ENCODE results near the gene SSBP3.

Gene SSBP3

GRCh38 chr1:54199151-54199764, 206.9 kb downstream of the SSBP3 start:
- Histone ChIP-seq H3K4me3 (ENCODE audit: low read length in 2 of 2) (peak overlapping the region; percentile 82 to 98), H3K4me1 (ENCODE audit: control insufficient read depth, insufficient read depth, low read length) (peaks cover 25% of the 10 kb centered on the region), H3K27ac (ENCODE audit: low read length) (no peak overlapping the region), H3K27me3 (ENCODE audit: control insufficient read depth in 1 of 2, insufficient read depth in 2 of 2, low read length in 2 of 2) (no peaks in the 10 kb centered on the region), H3K36me3 (ENCODE audit: control insufficient read depth in 2 of 2, insufficient read depth in 2 of 2, low read length in 2 of 2) (peaks cover 0 to 11% of the 10 kb centered on the region in 2 donors), H3K9me3 (ENCODE audit: control insufficient read depth in 2 of 2, low read length in 2 of 2) (no peaks in the 10 kb centered on the region), H3K9ac (ENCODE audit: low read length in 2 of 2) (peak overlapping the region; percentile 94)

GRCh38 chr1:54193453-54193852, 212.7 kb downstream of the SSBP3 start:
- Histone ChIP-seq H3K4me1 (ENCODE audit: control insufficient read depth, insufficient read depth, low read length) (no peaks in the 10 kb centered on the region), H3K36me3 (ENCODE audit: control insufficient read depth in 2 of 2, insufficient read depth in 2 of 2, low read length in 2 of 2) (peaks cover 4 to 32% of the 10 kb centered on the region in 2 donors), H3K27me3 (ENCODE audit: control insufficient read depth in 1 of 2, insufficient read depth in 2 of 2, low read length in 2 of 2) (no peaks in the 10 kb centered on the region), H3K9me3 (ENCODE audit: control insufficient read depth in 2 of 2, low read length in 2 of 2) (no peaks in the 10 kb centered on the region), H3K4me3 (ENCODE audit: low read length in 2 of 2) (no peak overlapping the region), H3K27ac (ENCODE audit: low read length) (no peak overlapping the region), H3K9ac (ENCODE audit: low read length in 2 of 2) (no peak overlapping the region)

GRCh38 chr1:54191525-54191924, 214.7 kb downstream of the SSBP3 start:
- Histone ChIP-seq H3K27me3 (ENCODE audit: control insufficient read depth in 1 of 2, insufficient read depth in 2 of 2, low read length in 2 of 2) (no peaks in the 10 kb centered on the region), H3K36me3 (ENCODE audit: control insufficient read depth in 2 of 2, insufficient read depth in 2 of 2, low read length in 2 of 2) (peaks cover 7 to 34% of the 10 kb centered on the region in 2 donors), H3K27ac (ENCODE audit: low read length) (no peak overlapping the region), H3K9me3 (ENCODE audit: control insufficient read depth in 2 of 2, low read length in 2 of 2) (no peaks in the 10 kb centered on the region), H3K9ac (ENCODE audit: low read length in 2 of 2) (no peak overlapping the region), H3K4me3 (ENCODE audit: low read length in 2 of 2) (no peak overlapping the region), H3K4me1 (ENCODE audit: control insufficient read depth, insufficient read depth, low read length) (no peaks in the 10 kb centered on the region)

- Histone ChIP-seq H3K9ac (ENCODE audit: low read length in 2 of 2) (no peak overlapping the region), H3K9me3 (ENCODE audit: control insufficient read depth in 2 of 2, low read length in 2 of 2) (no peaks in the 10 kb centered on the region), H3K4me1 (ENCODE audit: control insufficient read depth, insufficient read depth, low read length) (no peaks in the 10 kb centered on the region), H3K27me3 (ENCODE audit: control insufficient read depth in 1 of 2, insufficient read depth in 2 of 2, low read length in 2 of 2) (no peaks in the 10 kb centered on the region), H3K27ac (ENCODE audit: low read length) (no peak overlapping the region), H3K36me3 (ENCODE audit: control insufficient read depth in 2 of 2, insufficient read depth in 2 of 2, low read length in 2 of 2) (peaks cover 7 to 35% of the 10 kb centered on the region in 2 donors), H3K4me3 (ENCODE audit: low read length in 2 of 2) (no peak overlapping the region)
Measured at GRCh38 chr1:54190526-54190925, 215.7 kb downstream of the SSBP3 start.

GRCh38 chr1:54188291-54188690, 217.9 kb downstream of the SSBP3 start:
- no peak overlapping the region for H3K4me3 ChIP-seq (ENCODE audit: low read length in 2 of 2)
- no peak overlapping the region for H3K27ac ChIP-seq (ENCODE audit: low read length)
- no peaks in the 10 kb centered on the region for H3K4me1 ChIP-seq (ENCODE audit: control insufficient read depth, insufficient read depth, low read length)
- H3K36me3 ChIP-seq (ENCODE audit: control insufficient read depth in 2 of 2, insufficient read depth in 2 of 2, low read length in 2 of 2) = peaks cover 6 to 22% of the 10 kb centered on the region in 2 donors
- H3K9me3 ChIP-seq (ENCODE audit: control insufficient read depth in 2 of 2, low read length in 2 of 2) = no peaks in the 10 kb centered on the region
- no peak overlapping the region for H3K9ac ChIP-seq (ENCODE audit: low read length in 2 of 2)
- no peaks in the 10 kb centered on the region for H3K27me3 ChIP-seq (ENCODE audit: control insufficient read depth in 1 of 2, insufficient read depth in 2 of 2, low read length in 2 of 2)

- Histone ChIP-seq H3K9me3 (ENCODE audit: control insufficient read depth in 2 of 2, low read length in 2 of 2) (no peaks in the 10 kb centered on the region), H3K27me3 (ENCODE audit: control insufficient read depth in 1 of 2, insufficient read depth in 2 of 2, low read length in 2 of 2) (no peaks in the 10 kb centered on the region), H3K4me3 (ENCODE audit: low read length in 2 of 2) (no peak overlapping the region), H3K27ac (ENCODE audit: low read length) (no peak overlapping the region), H3K4me1 (ENCODE audit: control insufficient read depth, insufficient read depth, low read length) (peaks cover 2% of the 10 kb centered on the region), H3K36me3 (ENCODE audit: control insufficient read depth in 2 of 2, insufficient read depth in 2 of 2, low read length in 2 of 2) (peaks cover 3 to 22% of the 10 kb centered on the region in 2 donors), H3K9ac (ENCODE audit: low read length in 2 of 2) (no peak overlapping the region)
Measured at GRCh38 chr1:54186056-54186455, 220.1 kb downstream of the SSBP3 start.

GRCh38 chr1:54180701-54181360, 225.4 kb downstream of the SSBP3 start:
- no peaks in the 10 kb centered on the region for H3K27me3 ChIP-seq (ENCODE audit: control insufficient read depth in 1 of 2, insufficient read depth in 2 of 2, low read length in 2 of 2)
- H3K4me3 ChIP-seq (ENCODE audit: low read length in 2 of 2) = no peak overlapping the region
- no peak overlapping the region for H3K27ac ChIP-seq (ENCODE audit: low read length)
- H3K36me3 ChIP-seq (ENCODE audit: control insufficient read depth in 2 of 2, insufficient read depth in 2 of 2, low read length in 2 of 2) = peaks cover 0 to 17% of the 10 kb centered on the region in 2 donors
- H3K9me3 ChIP-seq (ENCODE audit: control insufficient read depth in 2 of 2, low read length in 2 of 2) = no peaks in the 10 kb centered on the region
- H3K4me1 ChIP-seq (ENCODE audit: control insufficient read depth, insufficient read depth, low read length) = peaks cover 2% of the 10 kb centered on the region
- H3K9ac ChIP-seq (ENCODE audit: low read length in 2 of 2) = no peak overlapping the region

GRCh38 chr1:54178296-54179070, 227.7 kb downstream of the SSBP3 start:
- Histone ChIP-seq H3K27me3 (ENCODE audit: control insufficient read depth in 1 of 2, insufficient read depth in 2 of 2, low read length in 2 of 2) (no peaks in the 10 kb centered on the region), H3K9ac (ENCODE audit: low read length in 2 of 2) (no peak overlapping the region), H3K27ac (ENCODE audit: low read length) (no peak overlapping the region), H3K9me3 (ENCODE audit: control insufficient read depth in 2 of 2, low read length in 2 of 2) (no peaks in the 10 kb centered on the region), H3K4me1 (ENCODE audit: control insufficient read depth, insufficient read depth, low read length) (peaks cover 2% of the 10 kb centered on the region), H3K4me3 (ENCODE audit: low read length in 2 of 2) (no peak overlapping the region), H3K36me3 (ENCODE audit: control insufficient read depth in 2 of 2, insufficient read depth in 2 of 2, low read length in 2 of 2) (peaks cover 0 to 19% of the 10 kb centered on the region in 2 donors)

GRCh38 chr1:54177726-54178125, 228.5 kb downstream of the SSBP3 start:
- Histone ChIP-seq H3K9me3 (ENCODE audit: control insufficient read depth in 2 of 2, low read length in 2 of 2) (no peaks in the 10 kb centered on the region), H3K27ac (ENCODE audit: low read length) (no peak overlapping the region), H3K4me1 (ENCODE audit: control insufficient read depth, insufficient read depth, low read length) (peaks cover 5% of the 10 kb centered on the region), H3K27me3 (ENCODE audit: control insufficient read depth in 1 of 2, insufficient read depth in 2 of 2, low read length in 2 of 2) (no peaks in the 10 kb centered on the region), H3K36me3 (ENCODE audit: control insufficient read depth in 2 of 2, insufficient read depth in 2 of 2, low read length in 2 of 2) (peaks cover 0 to 19% of the 10 kb centered on the region in 2 donors), H3K9ac (ENCODE audit: low read length in 2 of 2) (no peak overlapping the region), H3K4me3 (ENCODE audit: low read length in 2 of 2) (no peak overlapping the region)

- no peak overlapping the region for H3K9ac ChIP-seq (ENCODE audit: low read length in 2 of 2)
- H3K4me1 ChIP-seq (ENCODE audit: control insufficient read depth, insufficient read depth, low read length) = peaks cover 5% of the 10 kb centered on the region
- no peak overlapping the region for H3K4me3 ChIP-seq (ENCODE audit: low read length in 2 of 2)
- no peaks in the 10 kb centered on the region for H3K27me3 ChIP-seq (ENCODE audit: control insufficient read depth in 1 of 2, insufficient read depth in 2 of 2, low read length in 2 of 2)
- peaks cover 0 to 16% of the 10 kb centered on the region in 2 donors for H3K36me3 ChIP-seq (ENCODE audit: control insufficient read depth in 2 of 2, insufficient read depth in 2 of 2, low read length in 2 of 2)
- no peak overlapping the region for H3K27ac ChIP-seq (ENCODE audit: low read length)
- no peaks in the 10 kb centered on the region for H3K9me3 ChIP-seq (ENCODE audit: control insufficient read depth in 2 of 2, low read length in 2 of 2)
Measured at GRCh38 chr1:54176621-54177327, 229.4 kb downstream of the SSBP3 start.

Data from stomach smooth muscle (tissue), 2 donors.